Hypothalamus (tissue), 51 donors: Measurements from ENCODE around the gene VWA5B2.
A peak's percentile ranks its signal among the peaks of the same experiment; 100 is the strongest.

Experiments
- DNase-seq, 51 donors: peaks; one replicate each; lab custom pipeline; 2025; lab: John Stamatoyannopoulos, UW

VWA5B2 gene

DNA sequence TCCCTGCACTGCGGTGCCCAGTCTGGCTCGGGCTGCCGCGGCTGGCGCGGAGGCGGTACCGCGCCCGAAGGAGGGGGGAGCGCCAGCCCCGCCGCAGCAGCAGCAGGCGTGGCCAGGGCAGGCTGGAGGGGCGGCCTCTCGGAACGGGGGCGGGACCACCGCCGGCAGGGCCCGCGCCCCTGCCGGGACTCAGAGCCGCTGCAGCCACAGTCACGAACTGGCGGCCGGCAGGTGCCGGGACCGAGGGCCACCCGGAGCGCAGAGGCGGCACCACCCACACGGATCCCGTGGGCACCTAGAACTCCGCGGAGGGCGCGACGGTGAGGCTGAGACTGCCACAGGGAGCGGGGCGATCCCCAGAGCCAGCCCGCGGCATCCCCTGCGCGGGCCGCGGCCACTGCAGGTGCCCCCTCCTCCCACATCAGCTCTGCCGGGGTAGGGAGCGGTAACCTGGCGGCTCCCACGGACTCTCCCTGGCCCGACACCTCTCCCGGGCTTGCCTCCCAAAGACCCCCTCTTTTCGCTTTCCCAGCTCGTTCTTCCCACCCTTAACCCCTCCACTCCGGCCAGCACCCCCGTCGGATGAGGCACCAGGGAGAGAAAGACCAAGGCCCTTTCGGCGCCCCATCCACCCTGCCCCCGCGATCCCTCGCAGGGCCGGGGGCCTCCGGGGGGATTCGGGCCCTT, at the start of gene VWA5B2:
VWA5B2 (plus strand) TSS at position 192 of the 687 bp plus-strand sequence. CDS start 944 bp downstream, outside the sequence.
- peak in 28 of 51 donors; percentile 5 to 68 (median 28) for DNase-seq

DNA sequence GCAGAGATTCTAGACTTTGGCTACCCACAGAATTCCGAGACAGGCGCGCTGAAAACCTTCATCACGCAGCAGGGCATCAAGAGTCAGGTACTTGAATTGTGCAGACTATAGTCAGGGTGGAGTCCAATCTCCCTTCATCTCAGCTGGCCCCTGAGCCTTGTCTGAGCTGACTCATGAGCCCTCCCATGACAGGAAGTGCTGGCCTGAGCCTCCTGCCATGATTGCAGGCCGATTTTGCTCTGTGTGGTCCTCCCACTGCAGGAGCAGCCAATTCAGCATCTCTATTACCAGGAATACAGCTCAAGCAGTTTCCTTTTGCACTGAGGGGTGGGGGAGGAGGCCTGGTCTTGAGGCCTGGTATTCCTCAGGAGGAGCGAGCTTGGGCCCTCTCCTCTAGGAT, 49.2 kb upstream of the VWA5B2 start:
- DNase-seq = no peak

DNA sequence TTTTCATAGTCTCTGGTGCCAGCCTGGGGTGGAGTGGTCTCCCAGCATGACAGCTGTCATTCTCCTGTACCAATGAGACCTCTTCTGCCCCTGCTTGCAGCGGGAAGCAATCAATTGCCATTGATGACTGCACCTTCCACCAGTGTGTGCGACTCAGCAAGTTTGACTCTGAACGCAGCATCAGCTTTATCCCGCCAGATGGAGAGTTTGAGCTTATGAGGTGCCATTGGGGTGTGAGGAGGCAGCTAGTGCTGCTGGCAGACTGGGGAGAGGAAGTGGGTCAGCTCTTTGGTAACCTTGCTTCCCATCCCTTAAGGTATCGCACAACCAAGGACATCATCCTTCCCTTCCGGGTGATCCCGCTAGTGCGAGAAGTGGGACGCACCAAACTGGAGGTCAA, 47.8 kb upstream of the VWA5B2 start:
- no peak for DNase-seq

DNA sequence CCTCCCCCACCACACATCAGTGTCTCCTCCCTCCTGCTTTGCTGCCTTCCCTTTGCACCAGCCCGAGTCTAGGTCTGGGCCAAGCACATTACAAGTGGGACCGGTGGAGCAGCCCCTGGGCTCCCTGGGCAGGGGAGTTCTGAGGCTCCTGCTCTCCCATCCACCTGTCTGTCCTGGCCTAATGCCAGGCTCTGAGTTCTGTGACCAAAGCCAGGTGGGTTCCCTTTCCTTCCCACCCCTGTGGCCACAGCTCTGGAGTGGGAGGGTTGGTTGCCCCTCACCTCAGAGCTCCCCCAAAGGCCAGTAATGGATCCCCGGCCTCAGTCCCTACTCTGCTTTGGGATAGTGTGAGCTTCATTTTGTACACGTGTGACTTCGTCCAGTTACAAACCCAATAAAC, 45.7 kb upstream of the VWA5B2 start:
- DNase-seq = no peak

DNA sequence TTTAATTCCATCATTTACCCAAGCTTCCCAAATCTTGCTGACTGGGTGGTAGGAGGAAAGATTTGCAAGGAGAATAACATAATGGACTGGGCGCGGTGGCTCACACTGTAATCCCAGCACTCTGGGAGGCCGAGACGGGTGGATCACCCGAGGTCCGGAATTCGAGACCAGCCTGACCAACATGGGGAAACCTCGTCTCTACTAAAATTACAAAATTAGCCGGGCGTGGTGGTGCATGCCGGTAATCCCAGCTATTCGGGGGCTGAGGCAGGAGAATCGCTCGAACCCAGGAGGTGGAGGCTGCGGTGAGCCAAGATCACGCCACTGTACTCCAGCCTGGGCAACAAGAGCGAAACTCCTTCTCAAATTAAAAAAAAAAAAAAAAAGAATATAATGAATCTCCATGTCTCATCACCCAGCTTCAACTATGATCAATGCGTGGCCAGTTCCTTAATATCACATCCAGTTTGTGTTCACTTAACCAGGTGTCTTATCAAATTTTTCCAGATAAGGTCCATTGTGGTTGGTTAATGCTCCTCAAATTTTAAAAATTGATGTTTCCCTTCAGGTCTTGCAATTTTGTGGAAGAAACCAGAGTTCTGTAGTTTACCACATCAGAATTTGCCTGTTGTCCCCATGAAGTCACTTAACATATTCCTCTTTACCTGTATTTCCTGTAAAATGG, 44.7 kb upstream of the VWA5B2 start:
- no peak for DNase-seq

DNA sequence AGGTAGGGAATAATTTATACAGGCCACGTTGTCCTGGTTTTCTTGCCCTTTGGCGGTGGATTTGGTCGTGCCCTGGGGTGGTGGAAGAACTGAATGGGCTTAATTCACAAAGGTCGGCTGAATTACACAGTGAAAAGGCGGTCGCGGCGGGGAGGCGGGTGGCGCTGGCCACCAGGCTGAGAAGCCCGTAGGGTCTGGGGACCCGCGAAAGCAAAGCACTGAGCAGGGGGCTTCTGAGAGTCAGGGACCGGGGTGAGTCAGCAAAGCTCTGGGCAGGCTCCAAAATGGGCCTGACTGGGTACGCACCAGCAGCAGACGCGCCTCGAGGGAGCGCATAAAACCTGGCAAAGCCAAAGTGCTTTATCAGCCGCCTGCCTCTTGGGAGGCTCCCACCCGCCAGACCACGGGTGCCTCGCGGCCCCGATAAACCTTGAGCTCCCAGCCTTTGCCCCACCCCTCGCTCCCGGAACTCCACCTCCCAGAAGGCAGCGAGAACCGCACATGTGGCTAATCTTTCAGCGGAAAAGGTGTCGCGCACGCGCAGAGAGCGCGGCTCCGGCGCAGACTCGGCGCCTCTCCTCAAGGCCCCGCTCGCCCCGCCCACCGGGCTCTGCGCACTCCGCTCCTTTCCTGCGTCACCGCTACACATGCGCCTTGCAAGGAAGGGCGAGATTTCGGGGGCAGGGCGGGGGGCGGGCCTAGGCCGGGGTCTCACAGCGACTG, 43.8 kb upstream of the VWA5B2 start:
- DNase-seq = peak; percentile 85 to 99 (median 98)

DNA sequence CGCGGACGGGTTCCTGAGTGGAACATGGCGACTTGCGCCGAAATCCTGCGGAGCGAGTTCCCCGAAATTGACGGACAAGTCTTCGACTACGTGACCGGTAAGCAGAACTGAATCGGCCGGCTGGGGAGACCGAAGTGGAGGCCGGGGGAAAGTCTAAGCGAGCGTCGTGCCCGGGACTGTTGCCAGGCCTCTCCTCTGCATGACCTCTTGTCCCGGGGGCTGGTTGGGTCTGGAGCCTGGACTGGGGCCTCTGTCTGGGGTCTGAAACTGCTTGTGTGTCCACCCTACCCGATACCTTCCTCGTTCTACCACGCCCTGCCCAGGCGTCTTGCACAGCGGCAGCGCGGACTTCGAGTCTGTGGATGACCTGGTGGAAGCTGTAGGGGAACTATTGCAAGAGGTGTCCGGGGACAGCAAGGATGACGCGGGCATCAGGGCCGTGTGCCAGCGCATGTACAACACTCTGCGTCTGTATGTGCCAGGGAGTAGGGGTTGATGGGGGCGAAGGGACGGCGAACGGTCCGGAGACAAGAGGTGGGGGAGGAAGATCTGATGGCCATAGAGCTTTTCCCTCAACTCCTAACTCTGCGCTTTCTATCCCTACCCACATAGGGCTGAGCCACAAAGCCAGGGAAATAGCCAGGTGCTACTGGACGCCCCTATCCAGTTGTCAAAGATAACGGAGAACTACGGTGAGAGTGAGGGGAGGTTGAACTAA, 43.0 kb upstream of the VWA5B2 start, which contains the start of gene ABCF3:
ABCF3 (plus strand) TSS at position 16 of the 718 bp plus-strand sequence; CDS start at position 25, 9 bp downstream.
- peak in 7 of 51 donors; percentile 22 to 70 (median 41) for DNase-seq

DNA sequence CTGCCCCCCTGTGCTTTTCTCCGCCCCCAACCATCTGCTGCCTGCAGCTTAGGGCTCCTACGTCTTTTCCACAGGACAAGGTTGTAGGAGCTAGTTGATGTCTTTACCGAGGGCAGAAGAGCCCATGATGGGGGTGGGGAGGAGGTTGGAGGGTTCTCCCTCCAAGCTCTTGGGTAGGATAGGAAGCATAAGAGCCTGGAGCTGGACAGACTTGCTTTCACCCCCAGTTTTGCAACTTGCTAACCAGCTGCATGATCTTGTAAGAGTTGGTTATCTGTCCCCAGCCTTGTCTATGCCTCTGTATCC, 42.5 kb upstream of the VWA5B2 start:
- no peak for DNase-seq

DNA sequence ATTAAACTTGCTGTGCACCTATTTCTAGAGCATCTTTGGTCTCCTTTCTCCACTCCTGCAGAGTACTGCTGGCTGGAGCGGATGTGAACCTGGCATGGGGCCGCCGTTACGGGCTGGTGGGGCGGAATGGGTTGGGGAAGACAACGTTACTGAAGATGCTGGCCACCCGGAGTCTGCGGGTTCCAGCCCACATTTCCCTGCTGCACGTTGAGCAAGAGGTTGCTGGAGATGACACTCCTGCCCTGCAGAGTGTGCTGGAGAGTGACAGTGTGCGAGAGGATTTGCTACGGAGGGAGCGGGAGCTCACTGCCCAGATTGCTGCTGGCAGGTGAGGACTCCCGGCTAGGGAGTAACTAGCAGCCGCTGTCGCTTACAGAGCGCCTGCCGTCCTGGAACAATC, 41.3 kb upstream of the VWA5B2 start:
- no peak for DNase-seq

DNA sequence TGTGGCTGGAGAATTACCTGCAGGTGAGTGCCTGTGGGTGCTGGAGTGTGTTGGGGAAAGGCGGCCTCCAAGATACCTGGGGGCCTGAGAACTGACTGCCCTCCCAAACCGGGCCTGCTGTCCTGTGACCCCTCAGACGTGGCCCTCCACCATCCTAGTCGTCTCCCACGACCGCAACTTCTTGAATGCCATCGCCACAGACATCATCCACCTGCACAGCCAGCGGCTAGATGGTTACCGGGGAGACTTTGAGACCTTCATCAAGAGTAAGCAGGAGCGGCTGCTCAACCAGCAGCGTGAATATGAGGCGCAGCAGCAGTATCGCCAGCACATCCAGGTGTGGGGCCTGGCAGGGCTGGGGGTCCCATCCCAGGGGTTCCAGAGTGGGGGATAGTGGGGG, 40.0 kb upstream of the VWA5B2 start:
- no peak for DNase-seq

DNA sequence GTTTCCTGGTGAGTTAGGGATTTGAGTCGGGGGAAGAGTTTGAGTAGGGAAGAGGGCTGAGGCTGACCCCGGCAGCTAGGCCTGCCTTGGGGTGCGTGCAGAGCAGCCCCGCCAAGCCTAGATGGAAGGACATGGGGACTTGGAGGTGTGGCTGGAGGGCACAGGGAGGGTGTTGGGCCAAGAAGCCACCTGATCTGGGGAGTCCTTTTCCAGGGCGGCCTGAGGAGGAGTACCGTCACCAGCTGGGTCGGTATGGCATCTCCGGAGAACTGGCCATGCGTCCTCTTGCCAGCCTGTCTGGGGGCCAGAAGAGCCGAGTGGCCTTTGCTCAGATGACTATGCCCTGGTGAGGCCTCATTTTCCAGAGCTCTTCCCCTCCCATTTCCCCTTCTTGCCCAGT, 36.5 kb upstream of the VWA5B2 start:
- DNase-seq = no peak

DNA sequence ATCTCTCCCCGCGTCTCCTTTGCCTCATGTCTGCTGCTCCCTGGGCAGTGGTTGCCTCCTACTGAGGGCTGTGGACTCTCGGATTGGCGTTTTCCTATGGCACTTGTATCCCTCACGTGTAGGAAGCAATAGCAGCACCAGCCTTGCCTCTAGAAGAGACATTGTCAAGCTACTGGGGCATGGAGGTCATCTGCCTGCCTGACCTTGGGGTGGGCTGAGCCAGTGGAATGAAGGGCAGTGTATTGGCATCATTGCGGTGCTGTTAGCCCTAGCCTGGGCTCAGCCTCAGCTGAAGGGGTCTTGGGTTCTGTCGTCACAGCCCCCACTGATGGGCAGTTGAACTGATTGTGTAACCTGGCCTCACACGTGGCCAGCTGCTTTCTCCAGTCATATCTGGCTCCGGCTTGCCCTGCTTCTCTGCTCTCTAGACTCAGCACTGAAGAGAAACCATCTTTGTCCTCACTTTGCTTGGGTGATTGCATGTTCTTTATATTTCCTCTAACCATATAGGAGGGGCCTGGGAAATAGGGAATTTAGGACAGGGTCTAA, 35.3 kb upstream of the VWA5B2 start:
- DNase-seq = no peak

DNA sequence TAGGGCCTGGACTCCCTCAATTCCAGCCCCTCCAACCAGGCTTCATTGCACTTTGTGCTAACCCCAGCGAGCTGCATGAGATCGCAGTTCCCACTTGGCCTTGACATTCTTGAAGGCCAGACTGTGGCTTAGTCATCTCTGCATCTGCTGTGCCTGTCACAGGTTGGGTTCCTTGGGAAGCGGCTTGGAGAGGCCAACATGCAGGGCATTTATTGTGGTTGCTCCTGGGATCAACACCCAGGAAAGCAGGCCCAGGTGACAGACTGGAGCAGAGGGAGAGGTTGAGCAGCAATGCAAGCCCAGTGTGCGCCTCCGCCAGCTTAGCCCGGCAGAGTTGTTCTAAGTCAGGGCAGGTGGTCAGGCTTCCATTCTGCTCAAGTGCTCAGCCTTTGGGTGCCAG, 32.8 kb upstream of the VWA5B2 start:
- no peak for DNase-seq

DNA sequence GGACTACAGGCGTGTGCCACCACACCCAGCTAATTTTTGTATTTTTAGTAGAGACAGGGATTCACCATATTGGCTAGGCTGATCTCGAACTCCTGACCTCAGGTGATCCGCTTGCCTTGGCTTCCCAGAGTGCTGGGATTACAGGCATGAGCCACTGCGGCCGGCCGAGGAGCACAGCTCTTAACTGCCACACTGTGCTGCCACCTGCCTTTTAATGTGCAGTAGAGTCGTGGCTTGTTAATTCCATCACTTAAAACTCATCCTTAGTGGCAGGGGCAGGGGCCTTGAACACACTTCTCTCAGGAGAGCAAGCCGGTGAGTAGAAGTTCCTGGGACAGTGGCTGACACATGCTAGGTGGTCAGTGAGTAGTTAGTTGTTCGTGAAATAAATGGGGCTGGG, 30.9 kb upstream of the VWA5B2 start:
- DNase-seq = no peak

DNA sequence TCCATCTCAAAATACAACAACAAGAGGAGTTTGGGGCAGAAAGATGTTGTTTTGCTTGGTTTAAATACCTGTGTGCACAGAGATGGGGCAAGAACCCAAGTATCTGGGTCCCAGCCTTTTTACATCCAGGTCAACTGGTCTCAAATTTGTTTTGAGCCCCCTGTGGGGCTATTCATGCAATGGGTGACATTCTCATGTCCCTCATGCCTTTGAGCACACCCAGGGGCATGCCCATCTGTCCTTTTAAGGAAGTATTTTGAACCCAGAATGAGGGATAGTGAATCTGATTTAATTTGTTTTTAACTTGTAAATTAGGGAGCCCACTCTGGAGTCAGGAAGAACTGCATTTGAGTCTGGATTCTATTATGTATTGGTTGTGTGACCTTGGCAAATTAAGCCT, 28.6 kb upstream of the VWA5B2 start:
- no peak for DNase-seq

DNA sequence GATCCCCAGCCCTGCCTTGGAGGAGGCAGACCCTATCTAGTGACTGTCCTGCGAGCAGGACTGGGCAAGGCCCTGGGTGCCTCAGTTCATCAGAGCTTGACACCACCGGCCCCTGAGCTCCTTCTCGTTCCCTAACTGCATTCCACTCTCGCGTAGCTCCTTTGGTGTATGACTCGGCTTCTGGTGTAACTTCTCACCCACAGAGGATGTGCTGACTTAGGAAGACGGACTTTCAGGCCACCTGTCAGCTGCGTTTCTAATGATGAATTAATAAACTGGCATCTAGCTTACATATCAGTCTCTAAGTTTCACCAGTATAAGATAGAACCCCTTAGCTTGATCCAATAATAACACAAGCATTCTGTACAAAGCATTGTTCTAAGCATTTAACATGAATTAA, 25.9 kb upstream of the VWA5B2 start:
- DNase-seq = no peak

DNA sequence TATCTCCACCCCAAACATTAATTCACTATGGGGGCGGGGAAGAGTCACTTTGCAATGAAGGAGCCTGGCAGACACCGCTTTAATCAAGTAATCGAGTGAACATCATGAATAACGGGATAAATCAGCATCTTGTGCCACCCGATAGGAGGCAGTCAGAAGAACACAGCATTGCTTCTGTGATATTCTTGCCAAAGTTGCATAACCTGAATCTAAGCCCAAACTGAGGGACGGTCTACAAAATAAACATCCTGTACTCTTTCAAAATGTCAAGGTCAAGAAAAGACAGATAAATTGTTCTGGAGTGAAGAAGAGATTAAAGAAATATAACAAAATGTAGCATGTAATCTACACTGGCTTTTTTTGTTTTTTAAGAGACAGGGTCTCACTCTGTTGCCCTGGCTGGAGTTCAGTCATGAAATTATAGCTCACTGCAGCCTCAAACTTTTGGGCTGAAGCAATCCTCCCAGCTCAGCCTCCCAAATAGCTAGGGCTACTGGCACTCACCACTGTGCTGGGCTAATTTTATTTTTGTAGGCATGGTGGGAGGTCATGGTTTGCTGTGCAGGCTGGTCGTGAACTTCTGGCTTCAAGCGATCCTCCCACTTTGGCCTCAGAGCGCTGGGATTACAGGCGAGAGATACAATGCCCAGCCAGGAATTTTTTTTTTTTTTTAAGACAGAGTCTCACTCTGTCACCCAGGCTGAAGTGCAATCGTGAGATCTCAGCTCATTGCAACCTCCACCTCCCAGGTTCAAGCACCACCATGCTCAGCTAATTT, 20.1 kb upstream of the VWA5B2 start:
- DNase-seq = no peak

DNA sequence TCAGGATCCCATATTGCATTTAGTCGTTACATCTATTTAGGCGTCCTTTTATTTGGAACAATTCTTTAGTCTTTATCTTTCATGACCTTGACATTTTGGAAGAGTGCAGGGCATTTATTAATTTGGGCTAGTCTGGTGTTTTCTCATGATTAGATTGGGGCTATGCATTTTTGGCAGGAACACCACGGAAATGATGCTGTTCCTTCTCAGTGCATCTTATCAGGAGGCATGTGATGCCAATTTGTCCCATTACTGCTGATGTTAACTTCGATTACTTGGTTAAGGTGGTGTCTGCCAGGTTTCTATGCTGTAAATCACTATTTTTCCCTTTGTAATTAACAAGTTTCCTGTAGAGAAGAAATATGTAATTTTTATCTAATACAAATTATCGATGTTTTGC, 18.1 kb upstream of the VWA5B2 start:
- no peak for DNase-seq

DNA sequence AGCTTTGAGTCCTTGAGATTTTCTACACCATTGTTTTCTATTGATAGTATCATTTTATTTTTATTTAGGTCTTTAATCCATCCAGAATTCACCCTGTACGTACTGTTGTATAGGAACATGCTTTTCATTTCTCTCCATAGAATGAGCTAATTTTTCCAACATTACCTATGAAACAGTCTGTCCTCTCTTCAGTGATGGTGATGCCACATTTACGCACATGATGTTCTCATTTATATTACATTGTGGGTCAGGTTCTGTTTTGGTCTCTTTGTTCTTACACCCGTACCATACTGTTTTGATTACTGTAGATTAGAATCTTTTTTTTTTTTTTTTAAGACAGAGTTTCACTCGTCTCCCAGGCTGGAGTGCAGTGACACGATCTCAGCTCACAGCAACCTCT, 17.7 kb upstream of the VWA5B2 start:
- DNase-seq = no peak

DNA sequence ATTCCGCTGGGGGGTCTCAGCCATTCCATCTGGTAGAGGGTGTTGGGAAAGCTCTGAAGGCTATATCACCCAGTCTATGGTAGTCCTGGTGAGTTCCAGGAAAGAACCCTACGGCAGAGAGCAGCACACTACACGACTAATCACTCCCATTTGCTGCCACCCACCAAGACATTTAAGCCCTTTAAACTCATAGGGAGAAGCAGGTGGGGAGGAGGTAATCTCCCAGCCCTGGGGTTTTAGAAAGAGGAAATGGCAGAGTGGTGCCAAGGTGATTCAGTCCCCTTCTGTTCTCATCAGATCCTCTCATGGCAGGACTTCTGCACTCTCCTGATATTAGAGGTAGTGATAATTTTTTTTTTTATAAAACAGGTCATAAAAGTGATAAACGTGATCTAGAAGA, 10.6 kb upstream of the VWA5B2 start:
- DNase-seq = no peak
